Fibroblast of upper back skin (primary cell): ENCODE measurements around the gene ATP2B3.

Experiments used
- DNase-seq: peaks from one replicate; pipeline ENCODE4 v3.0.0-alpha.2; 2013

ATP2B3 gene

GRCh38 chrX:153624196-153625091 lies 107.0 kb downstream of the ATP2B3 start:
- DNase-seq, result no peak

- no peak for DNase-seq
Observed at GRCh38 chrX:153625271-153626024, 108.0 kb downstream of the ATP2B3 start.

DNA sequence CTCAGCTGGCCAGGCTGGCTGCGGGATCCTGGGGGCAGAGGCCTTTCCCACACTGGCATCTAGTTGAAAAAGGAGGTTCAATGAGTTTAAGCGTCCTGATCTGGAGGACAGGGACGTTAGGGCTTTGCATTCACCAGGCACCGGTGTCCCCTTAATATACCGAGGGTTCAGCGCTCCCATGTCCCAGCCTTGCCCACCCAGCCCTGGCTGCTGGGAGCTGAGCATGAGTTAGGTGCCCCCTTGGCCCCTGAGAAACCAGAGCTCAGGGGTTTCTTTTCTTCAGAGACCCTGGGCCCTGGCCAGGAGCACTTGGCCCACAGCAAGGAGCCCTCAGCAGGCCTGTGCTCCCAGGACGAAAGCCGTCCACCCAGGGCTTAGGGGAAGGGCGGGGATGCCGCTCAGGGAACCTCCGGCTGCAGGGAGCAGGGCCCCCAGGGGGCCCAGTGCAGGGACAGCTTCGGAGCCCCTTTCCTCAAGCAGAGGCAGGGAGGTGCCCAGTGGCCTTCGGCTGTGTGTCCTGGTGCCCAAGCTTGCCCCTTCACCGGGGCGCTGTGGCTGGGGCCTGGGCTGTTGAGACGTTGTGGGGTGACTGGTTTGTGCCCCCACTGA lies 108.7 kb downstream of the ATP2B3 start:
- DNase-seq, result no peak

DNA sequence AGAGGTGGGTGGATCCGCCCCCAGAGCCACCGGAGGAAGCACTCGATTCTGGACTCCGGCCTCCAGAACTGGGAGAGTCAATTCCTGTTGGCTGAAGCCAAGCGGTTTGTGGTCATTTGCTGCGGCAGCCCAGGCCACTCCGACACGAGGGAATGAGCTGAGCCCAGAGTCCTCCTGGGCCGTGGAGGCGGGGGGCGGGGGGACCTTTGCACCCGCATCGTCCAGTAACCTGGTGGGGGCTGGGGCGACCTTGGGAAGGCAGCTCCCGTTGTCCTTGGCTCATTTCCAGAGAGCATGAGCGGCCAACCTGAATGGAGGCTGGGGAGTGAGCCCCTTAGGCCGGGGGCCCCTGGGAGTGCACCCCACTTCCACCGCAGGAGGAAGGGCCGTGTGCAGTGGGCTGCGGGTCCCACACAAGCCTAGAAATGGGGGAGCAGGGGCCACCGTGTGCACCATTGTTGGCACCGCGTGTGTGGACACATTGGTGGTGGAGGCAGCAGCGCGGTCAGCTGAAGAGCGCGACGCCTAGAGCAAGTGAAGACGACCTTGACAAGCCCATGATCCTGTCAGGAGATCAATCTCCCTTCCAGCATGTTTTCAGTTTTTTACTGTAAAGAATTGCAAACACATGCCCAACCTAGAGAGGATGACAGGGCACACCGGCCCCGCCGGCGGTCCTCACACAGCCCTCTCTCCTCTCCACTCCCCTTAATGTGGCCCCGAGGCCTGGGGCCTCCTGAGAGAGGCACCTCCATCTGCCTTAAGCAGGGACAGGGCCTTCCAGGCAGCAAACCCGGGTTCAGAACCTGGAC lies 109.6 kb downstream of the ATP2B3 start:
- DNase-seq, result no peak

- no peak for DNase-seq
Observed at GRCh38 chrX:153627675-153628111, 110.3 kb downstream of the ATP2B3 start.

DNA sequence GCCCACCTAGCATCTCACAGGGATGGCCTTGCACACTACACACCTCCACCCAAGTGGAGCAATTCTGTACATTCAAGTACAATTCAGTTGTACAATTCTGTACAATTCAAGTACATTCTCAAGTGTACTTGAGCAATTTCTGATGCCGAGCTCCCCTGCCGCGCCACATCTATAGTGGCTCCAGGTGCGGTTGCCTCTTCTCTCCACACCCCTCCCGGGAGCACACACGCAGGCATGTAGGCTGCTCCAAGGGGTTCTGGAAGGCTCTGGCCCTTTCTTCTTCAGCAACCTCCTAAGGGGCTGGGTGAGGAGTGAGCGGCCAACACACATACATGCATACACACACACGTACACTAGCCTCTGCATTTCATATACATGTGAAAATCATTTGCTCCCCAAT lies 110.7 kb downstream of the ATP2B3 start:
- no peak for DNase-seq

DNA sequence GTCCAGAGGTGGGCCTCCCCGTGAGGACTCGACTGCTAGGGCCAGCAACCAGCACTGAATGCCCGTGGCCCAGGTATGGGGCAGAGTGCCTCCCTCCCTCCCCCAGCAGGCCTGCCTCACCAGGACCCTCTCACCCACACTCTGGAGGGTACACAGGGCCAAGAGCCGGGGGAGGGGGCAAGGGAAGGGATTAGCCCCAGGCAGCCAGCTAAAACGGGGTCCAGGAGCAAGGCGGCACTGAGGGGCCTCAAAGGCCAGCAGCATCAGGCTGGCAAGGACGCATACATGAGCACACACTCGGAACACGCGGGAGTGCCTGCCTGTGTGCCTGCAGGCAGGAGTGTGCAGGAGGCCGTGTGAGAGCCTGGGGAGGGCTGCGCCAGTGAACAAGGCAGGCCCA lies 111.2 kb downstream of the ATP2B3 start:
- no peak for DNase-seq

- DNase-seq, result no peak
Observed at GRCh38 chrX:153631346-153631745, 113.9 kb downstream of the ATP2B3 start.

DNA sequence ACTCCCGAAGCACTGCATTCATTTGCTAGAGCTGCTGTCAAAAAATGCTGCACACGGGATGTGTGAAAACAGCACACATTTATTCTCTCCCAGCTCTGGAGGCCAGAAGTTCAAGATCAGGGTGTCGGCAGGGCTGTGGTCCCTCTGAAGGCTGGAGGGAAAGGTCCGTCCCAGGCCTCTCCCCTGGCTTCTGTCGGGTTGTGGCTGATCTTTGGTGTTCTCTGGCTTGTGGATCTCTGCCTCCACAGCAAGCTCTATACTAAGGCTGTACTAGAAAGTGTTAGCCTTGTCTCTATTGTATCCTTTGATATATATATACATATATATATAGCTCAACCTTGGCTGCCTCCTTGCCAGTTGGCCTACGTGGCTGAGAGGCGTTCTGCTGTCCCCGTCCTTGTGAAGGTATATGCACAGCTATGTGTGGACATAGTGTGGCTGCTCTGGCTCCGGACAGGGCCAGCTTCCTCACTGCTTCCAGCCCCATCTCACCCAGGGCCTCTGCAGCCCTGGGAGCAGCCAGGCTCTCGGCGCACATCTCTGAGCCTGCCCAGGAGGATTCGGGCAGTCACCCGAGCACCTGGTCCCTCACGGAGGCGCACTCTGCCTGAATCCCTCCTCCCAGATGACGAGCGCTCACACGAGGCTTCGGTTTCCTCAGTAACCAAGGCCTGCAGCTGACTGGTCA lies 114.6 kb downstream of the ATP2B3 start:
- no peak for DNase-seq
